GM12878 (cell line): ENCODE measurements around the gene AGAP3. TPM values are rescaled to one million over a fixed set of nuclear protein-coding genes. Genes with fewer than 3 reads are reported as not detected.

Experiments used
- ATAC-seq: fragments of 200-7000 bp; cut with Tn5 transposase; 3 replicates; pipeline ENCODE4 v1.9.1; 2020; ENCODE audit warnings: mild to moderate bottlenecking, moderate library complexity
- BruUV-seq: library from RNA; stranded (reverse); fragments of 400-500 nt; replicated peaks from 2 replicates; lab custom pipeline; 2021; lab: Mats Ljungman, UMichigan
- CTCF ChIA-PET: fragments of 300-600 bp; sonication (Branson Sonifier 250); formaldehyde crosslinking; extraction: SDS; loops from one replicate; lab custom pipeline; 2021; ENCODE audit warnings: inconsistent platforms; lab: Yijun Ruan, JAX
- POLR2A ChIA-PET: fragments of 350-600 bp; formaldehyde crosslinking; extraction: SDS; loops from one replicate; lab custom pipeline; 2021; ENCODE audit warnings: inconsistent platforms; lab: Charles Lee
- RAD21 ChIA-PET: fragments of 300-600 bp; sonication (Branson Sonifier 250); formaldehyde crosslinking; loops from one replicate; lab custom pipeline; 2023; ENCODE audit warnings: antibody characterized with exemption; ENCODE audit not compliant: unreplicated experiment; lab: Charles Lee
- SMC1A ChIA-PET: fragments of 300-600 bp; sonication (Branson Sonifier 250); formaldehyde crosslinking; loops from one replicate; lab custom pipeline; 2023; ENCODE audit not compliant: unreplicated experiment, uncharacterized antibody; lab: Charles Lee
- DNase-seq: peaks from one replicate; pipeline ENCODE4 v3.0.0-alpha.2; 2011; ENCODE audit warnings: low read depth, low spot score
- FAIRE-seq: peaks from 3 replicates; lab custom pipeline; 2011; peaks lifted over from hg19 to GRCh38; lab: Jason Lieb, UNC
- H2AFZ ChIP-seq: 2 replicates; pipeline ENCODE4 v1.6.0; 2011; ENCODE audit warnings: low read depth, low read length, control low read depth; ENCODE audit not compliant: control insufficient read depth
- H3K27ac ChIP-seq: 2 replicates; pipeline ENCODE4 v1.5.1; 2011; ENCODE audit warnings: control low read depth; ENCODE audit not compliant: control insufficient read depth, insufficient read depth
- H3K27me3 ChIP-seq, 2 experiments: replicated peaks in 1 of 2; 2 replicates each; pipeline versions ENCODE4 v1.6.0 to v1.6.1; 2011; ENCODE audit warnings: low read length in 1 of 2; ENCODE audit not compliant: control insufficient read depth in 2 of 2, insufficient read depth in 2 of 2
- H3K36me3 ChIP-seq, 2 experiments: 2 replicates each; pipeline ENCODE4 v1.5.1; 2011; ENCODE audit warnings: low read length in 1 of 2; ENCODE audit not compliant: control insufficient read depth in 2 of 2, insufficient read depth in 2 of 2
- H3K4me1 ChIP-seq: 2 replicates; pipeline ENCODE4 v1.6.1; 2011; ENCODE audit warnings: mild to moderate bottlenecking, low read length, moderate library complexity, mixed read lengths; ENCODE audit not compliant: control insufficient read depth, insufficient read depth
- H3K4me2 ChIP-seq: 2 replicates; pipeline ENCODE4 v1.6.0; 2011; ENCODE audit warnings: control low read depth; ENCODE audit not compliant: control insufficient read depth, insufficient read depth
- H3K4me3 ChIP-seq: fragments of 200-600 bp; sonication (generic); 2 replicates; pipeline ENCODE4 v1.5.1; 2016
- H3K79me2 ChIP-seq: 2 replicates; pipeline ENCODE4 v1.6.0; 2011; ENCODE audit warnings: low read length; ENCODE audit not compliant: control insufficient read depth, insufficient read depth
- H3K9ac ChIP-seq: 2 replicates; pipeline ENCODE4 v1.8.0; 2011; ENCODE audit warnings: low read length, control low read depth, mixed read lengths; ENCODE audit not compliant: control insufficient read depth, insufficient read depth
- H3K9me3 ChIP-seq: replicated peaks from 3 replicates; pipeline ENCODE4 v1.5.1; 2011; ENCODE audit warnings: mild to moderate bottlenecking, low read length; ENCODE audit not compliant: control insufficient read depth, insufficient read depth
- H4K20me1 ChIP-seq: 2 replicates; pipeline ENCODE4 v1.6.0; 2011; ENCODE audit not compliant: control insufficient read depth, insufficient read depth
- FOXM1 ChIP-seq: IDR thresholded peaks from 2 replicates; pipeline ENCODE4 v1.6.1; 2012; ENCODE audit warnings: low read depth, mild to moderate bottlenecking, inconsistent platforms, low read length, moderate library complexity
- HCFC1 ChIP-seq: fragments of 150-350 bp; IDR thresholded peaks from 2 replicates; pipeline ENCODE4 v1.6.1; 2014; ENCODE audit warnings: low read length
- MEF2B ChIP-seq: fragments of 450-650 bp; IDR thresholded peaks from 2 replicates; pipeline ENCODE4 v1.6.1; 2018; ENCODE audit warnings: mild to moderate bottlenecking, moderate library complexity; ENCODE audit not compliant: partially characterized antibody, poor library complexity, severe bottlenecking
- ZNF274 ChIP-seq: IDR thresholded peaks from one replicate; pipeline ENCODE4 v1.8.0; 2011; ENCODE audit not compliant: insufficient read length, insufficient read depth
- WGBS: methylation state at CpG from one replicate; pipeline ENCODE4 v1.1.6; 2016; ENCODE audit warnings: low lambda C conversion rate; ENCODE audit not compliant: insufficient replicate concordance, insufficient coverage; ENCODE audit errors: missing lambda C conversion rate; 5-methylcytosine and 5-hydroxymethylcytosine counted together
- in situ Hi-C: fragments of 300-500 bp; cut with MboI; formaldehyde crosslinking; loops from 9 replicates; pipeline ENCODE4 v1.14.3; 2018; ENCODE audit warnings: mixed read lengths
- intact Hi-C: fragments of 100-400 bp; cut with micrococcal nuclease; formaldehyde crosslinking; loops from one replicate; pipeline ENCODE4 v1.14.2; 2022; ENCODE audit not compliant: unreplicated experiment
- polyA plus RNA-seq, 11 experiments: library from polyadenylated mRNA; depleted of rRNA in 4 of 11; unstranded in 6 of 11; stranded (reverse) in 5 of 11; fragments of >200 nt; fragmentation: Nextera tagmentation in 4 of 11; fragmentation: Illumina TruSeq in 1 of 11; extraction: Ambion mirVana in 4 of 11; extraction: Trizol in 1 of 11; gene quantifications; 1 replicate in 1 of 11; 2 replicates in 10 of 11; pipeline versions ENCODE4 v1.2.1 to v1.2.3, GENCODE V29; 2011 to 2016; ENCODE audit warnings: inconsistent platforms in 2 of 11, missing spikeins in 2 of 11, low read depth in 1 of 11
- total RNA-seq, 4 experiments: library from RNA; depleted of rRNA in 3 of 4; stranded (reverse); fragments of >200 nt in 3 of 4; fragmentation: Illumina TruSeq in 1 of 4; extraction: Trizol in 1 of 4; gene quantifications; 2 replicates each; pipeline versions ENCODE4 v1.2.1 to v1.2.3, GENCODE V29; 2013 to 2021
- TF ChIP-seq, protein P1 (sequence below): fragments of 450-650 bp; IDR thresholded peaks from 2 replicates; pipeline ENCODE4 v1.6.1; 2014; ENCODE audit warnings: mild to moderate bottlenecking

AGAP3 gene
- total and polyA plus RNA-seq, 10 of the 15 experiments (the other 5 are each of a cell fraction or from before 2014, with no cell fraction given): 1.8 to 68.1 (median 15.7) TPM

DNA sequence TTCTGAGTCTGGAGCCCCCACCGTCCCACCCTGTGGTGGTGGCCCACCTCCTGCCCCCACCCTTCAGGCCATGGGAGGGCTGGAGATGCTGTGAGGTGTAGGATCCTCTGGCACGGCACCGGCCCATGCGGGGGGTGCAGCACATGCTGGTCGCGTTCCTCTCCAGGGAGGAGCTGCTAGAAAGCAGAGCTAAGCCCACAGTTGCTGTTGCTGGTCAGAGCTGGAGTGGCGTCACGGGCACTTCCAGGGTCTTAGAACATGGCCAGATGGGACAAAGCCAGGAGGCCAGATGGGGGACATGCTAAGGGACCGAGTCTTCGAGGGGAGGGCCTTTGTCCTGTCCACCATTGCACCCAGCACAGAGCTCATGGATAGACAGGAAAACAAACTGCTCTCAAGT lies 21.6 kb downstream of the AGAP3 start:
- Histone ChIP-seq H3K4me2 (no peak overlapping the region), H3K4me3 (no peak overlapping the region), H3K9me3 (no peaks in the 10 kb centered on the region), H3K27ac (no peak overlapping the region), H3K36me3 (peaks cover 1 to 4% of the 10 kb centered on the region in 2 experiments; a peak in 2 of 4 replicates), H4K20me1 (peaks cover 3% of the 10 kb centered on the region; the same call in 1 of the 2 replicates), H3K9ac (no peak overlapping the region), H3K4me1 (no peaks in the 10 kb centered on the region), H3K27me3 (no peaks in the 10 kb centered on the region), H3K79me2 (no peaks in the 10 kb centered on the region; the same call in none of the 2 replicates), H2AFZ (no peak overlapping the region)
- ChIA-PET POLR2A (interaction anchor here (0.5 to 1.4 kb wide), 3 partner anchors 13 to 97 kb away, joined by 3 to 6 read pairs (median 4); no protein-coding TSS in a partner anchor), CTCF (interaction anchor here (1.4 to 3.0 kb wide), 4 partner anchors 16 to 99 kb away, joined by 4 to 15 read pairs (median 5); no protein-coding TSS in a partner anchor), SMC1A (interaction anchor here (1.0 kb wide), 1 partner anchor 40 kb away, joined by 3 read pairs; no protein-coding TSS in a partner anchor), RAD21 (interaction anchor here (1.0 kb wide), 1 partner anchor 80 kb away, joined by 4 read pairs; the partner anchor contains the start of gene ABCB8)
- no peak for DNase-seq
- no TSS peak for BruUV-seq
- no peak for ATAC-seq
- intact Hi-C loops: no loop called here
- FAIRE-seq: no peak
- TF ChIP-seq ZNF274: no peak
- in situ Hi-C loops: no loop called here
- 63% methylated on average over 7 of the region's 10 CpGs for WGBS

DNA sequence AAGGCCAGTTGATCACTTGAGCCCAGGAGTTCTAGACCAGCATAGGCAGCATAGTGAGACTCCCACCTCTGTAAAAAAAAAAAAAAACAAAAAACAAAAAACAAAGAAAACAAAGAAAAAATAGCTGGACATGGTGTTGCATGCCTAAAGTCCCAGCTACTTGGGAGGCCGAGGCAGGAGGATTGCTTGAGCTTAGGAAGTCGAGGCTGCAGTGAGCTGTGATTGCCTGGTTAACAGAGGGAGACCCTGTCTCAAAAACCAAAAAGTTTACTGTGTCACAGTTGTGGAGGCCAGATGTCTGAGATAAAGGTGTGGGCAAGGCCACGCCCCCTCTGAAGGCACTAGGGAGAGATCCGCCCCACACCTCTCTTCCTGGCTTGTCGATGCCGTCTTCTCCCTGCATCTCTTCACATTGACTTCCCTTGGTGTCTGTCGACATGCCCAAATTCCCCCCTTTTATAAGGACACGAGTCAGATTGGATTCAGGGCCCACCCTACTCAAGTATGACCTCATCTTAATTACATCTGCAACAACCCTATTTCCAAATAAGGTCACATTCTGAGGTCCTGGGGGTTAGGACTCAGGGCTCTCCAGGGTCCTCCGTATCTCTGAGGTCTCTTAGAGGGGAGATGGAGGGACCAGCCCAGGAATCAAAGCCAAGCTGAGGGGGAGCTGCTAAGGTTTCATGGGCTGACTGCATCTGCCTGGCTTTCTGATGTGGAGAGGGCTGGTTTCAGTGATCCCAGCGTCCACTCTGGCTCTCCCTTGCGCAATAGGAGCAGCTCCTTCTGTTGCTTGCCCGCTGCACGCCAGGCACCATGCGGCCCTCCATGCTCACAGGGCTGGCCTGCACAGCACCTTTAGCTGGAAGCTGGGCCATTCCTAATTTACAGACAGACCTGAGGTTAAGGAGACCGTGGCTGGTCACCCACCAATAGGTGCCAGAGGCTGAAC lies 23.1 kb downstream of the AGAP3 start:
- RAD21 ChIA-PET: interaction anchor here (1.0 to 1.3 kb wide), 2 partner anchors 16 to 81 kb away, joined by 3 to 4 read pairs; partner anchors contain the start of gene ABCB8
- SMC1A ChIA-PET: interaction anchor here (0.9 to 3.3 kb wide), 4 partner anchors 81 to 218 kb away, joined by 3 to 15 read pairs (median 3); partner anchors contain the start of gene ABCB8
- in situ Hi-C loops: no loop called here
- intact Hi-C loops: loop anchor here (2.0 to 5.0 kb wide), 5 partner anchors 21 to 211 kb away; partner anchors contain the start of genes ABCB8 and SLC4A2
- no peak for TF ChIP-seq HCFC1
- no peak for TF ChIP-seq FOXM1
- TF ChIP-seq, protein P1, sequence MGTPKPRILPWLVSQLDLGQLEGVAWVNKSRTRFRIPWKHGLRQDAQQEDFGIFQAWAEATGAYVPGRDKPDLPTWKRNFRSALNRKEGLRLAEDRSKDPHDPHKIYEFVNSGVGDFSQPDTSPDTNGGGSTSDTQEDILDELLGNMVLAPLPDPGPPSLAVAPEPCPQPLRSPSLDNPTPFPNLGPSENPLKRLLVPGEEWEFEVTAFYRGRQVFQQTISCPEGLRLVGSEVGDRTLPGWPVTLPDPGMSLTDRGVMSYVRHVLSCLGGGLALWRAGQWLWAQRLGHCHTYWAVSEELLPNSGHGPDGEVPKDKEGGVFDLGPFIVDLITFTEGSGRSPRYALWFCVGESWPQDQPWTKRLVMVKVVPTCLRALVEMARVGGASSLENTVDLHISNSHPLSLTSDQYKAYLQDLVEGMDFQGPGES: no peak
- no peak for TF ChIP-seq MEF2B
- TF ChIP-seq, all 136 proteins: peak for 0
- Histone ChIP-seq H3K36me3 (peaks cover 1 to 3% of the 10 kb centered on the region in 2 experiments; a peak in 2 of 4 replicates), H2AFZ (no peak overlapping the region), H3K9me3 (no peaks in the 10 kb centered on the region), H3K4me2 (no peak overlapping the region), H3K79me2 (no peaks in the 10 kb centered on the region; the same call in none of the 2 replicates), H3K27me3 (no peaks in the 10 kb centered on the region), H3K4me1 (no peaks in the 10 kb centered on the region), H3K9ac (no peak overlapping the region), H4K20me1 (peaks cover 3% of the 10 kb centered on the region; the same call in 1 of the 2 replicates), H3K27ac (no peak overlapping the region), H3K4me3 (no peak overlapping the region)
- DNase-seq (no peak), ATAC-seq (no peak), FAIRE-seq (no peak)
- CTCF ChIA-PET: interaction anchor here (0.7 to 3.8 kb wide), 11 partner anchors 15 to 211 kb away, joined by 3 to 31 read pairs (median 6); partner anchors contain the start of gene ABCB8
- POLR2A ChIA-PET: interaction anchor here (0.6 kb wide), 1 partner anchor 81 kb away, joined by 3 read pairs; no protein-coding TSS in a partner anchor
- no TSS peak for BruUV-seq
- 70% methylated on average over 15 of the region's 15 CpGs for WGBS
